ENCODE measurements around the gene EIF4H. TPM values are rescaled to one million over a fixed set of nuclear protein-coding genes. Genes with fewer than 3 reads are reported as not detected.
"Not testable (repeated sequence)": the region's sequence is repeated elsewhere in the genome, so short reads cannot be mapped to it uniquely, and the experiment has no call there.

Gene EIF4H
- total and polyA plus RNA-seq, 7 donors: 196 to 327 (median 263) TPM

- intact Hi-C loops (cut with DNase I): no loop called here
- ATAC-seq: no peak
- DNase-seq: no peak
Observed at GRCh38 chr7:74193054-74193453, 18.9 kb downstream of the EIF4H start.

GRCh38 chr7:74193913-74194312, 19.8 kb downstream of the EIF4H start:
- no peak overlapping the region for H3K4me3 ChIP-seq
- DNase-seq (no peak), ATAC-seq (no peak)
- no peaks in the 10 kb centered on the region for H3K27me3 ChIP-seq (ENCODE audit: insufficient read depth in 3 of 3, low read length in 2 of 3)
- TF ChIP-seq, protein P1, sequence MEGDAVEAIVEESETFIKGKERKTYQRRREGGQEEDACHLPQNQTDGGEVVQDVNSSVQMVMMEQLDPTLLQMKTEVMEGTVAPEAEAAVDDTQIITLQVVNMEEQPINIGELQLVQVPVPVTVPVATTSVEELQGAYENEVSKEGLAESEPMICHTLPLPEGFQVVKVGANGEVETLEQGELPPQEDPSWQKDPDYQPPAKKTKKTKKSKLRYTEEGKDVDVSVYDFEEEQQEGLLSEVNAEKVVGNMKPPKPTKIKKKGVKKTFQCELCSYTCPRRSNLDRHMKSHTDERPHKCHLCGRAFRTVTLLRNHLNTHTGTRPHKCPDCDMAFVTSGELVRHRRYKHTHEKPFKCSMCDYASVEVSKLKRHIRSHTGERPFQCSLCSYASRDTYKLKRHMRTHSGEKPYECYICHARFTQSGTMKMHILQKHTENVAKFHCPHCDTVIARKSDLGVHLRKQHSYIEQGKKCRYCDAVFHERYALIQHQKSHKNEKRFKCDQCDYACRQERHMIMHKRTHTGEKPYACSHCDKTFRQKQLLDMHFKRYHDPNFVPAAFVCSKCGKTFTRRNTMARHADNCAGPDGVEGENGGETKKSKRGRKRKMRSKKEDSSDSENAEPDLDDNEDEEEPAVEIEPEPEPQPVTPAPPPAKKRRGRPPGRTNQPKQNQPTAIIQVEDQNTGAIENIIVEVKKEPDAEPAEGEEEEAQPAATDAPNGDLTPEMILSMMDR (IDR thresholded peaks at IDR 0.05): no peak
- no peaks in the 10 kb centered on the region for H3K9me3 ChIP-seq
- no peak overlapping the region for H3K27ac ChIP-seq
- H3K36me3 ChIP-seq (ENCODE audit: insufficient read depth in 1 of 2, low read depth in 1 of 2): peaks cover 18 to 95% of the 10 kb centered on the region in 2 donors
- peaks cover 2% of the 10 kb centered on the region for H3K4me1 ChIP-seq
- intact Hi-C loops (cut with DNase I): no loop called here
- whole genome bisulfite sequencing, 3 donors: 90 to 94% (median 91%) methylated on average over 7 of the region's 7 CpGs

More at GRCh38 chr7:74193054-74193453, 18.9 kb downstream of the EIF4H start:
- Histone ChIP-seq H3K27me3 (ENCODE audit: insufficient read depth in 3 of 3, low read length in 2 of 3) (no peaks in the 10 kb centered on the region), H3K4me1 (peaks cover 10% of the 10 kb centered on the region), H3K27ac (no peak overlapping the region), H3K36me3 (ENCODE audit: insufficient read depth in 1 of 2, low read depth in 1 of 2) (peaks cover 19 to 96% of the 10 kb centered on the region in 2 donors), H3K9me3 (no peaks in the 10 kb centered on the region), H3K4me3 (no peak overlapping the region)
- 86 to 93% (median 93%) methylated on average over 8 of the region's 8 CpGs for WGBS, 3 donors
- TF ChIP-seq, protein P1 (IDR thresholded peaks at IDR 0.05): no peak

DNA sequence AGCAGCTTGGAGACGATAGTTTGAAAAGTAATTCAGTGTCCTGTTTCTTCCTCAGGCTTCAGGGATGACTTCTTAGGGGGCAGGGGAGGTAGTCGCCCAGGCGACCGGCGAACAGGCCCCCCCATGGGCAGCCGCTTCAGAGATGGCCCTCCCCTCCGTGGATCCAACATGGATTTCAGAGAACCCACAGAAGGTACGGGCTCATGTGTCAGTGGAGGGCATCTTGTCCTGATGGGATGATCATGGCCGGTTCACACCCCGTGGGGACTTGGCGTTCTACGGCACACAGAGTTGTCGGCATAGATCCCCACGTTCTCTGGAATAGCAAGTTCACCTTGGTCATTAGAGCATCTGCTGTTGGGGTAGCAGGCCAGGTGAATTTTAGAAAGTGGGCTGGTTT, 20.5 kb downstream of the EIF4H start:
- ATAC-seq (no peak), DNase-seq (peak in 1 of 2 donors; percentile 34)
- Histone ChIP-seq H3K4me1 (no peaks in the 10 kb centered on the region), H3K4me3 (no peak overlapping the region), H3K36me3 (ENCODE audit: insufficient read depth in 1 of 2, low read depth in 1 of 2) (peaks cover 12 to 94% of the 10 kb centered on the region in 2 donors), H3K27ac (no peak overlapping the region), H3K27me3 (ENCODE audit: insufficient read depth in 3 of 3, low read length in 2 of 3) (no peaks in the 10 kb centered on the region), H3K9me3 (no peaks in the 10 kb centered on the region)
- intact Hi-C loops (cut with DNase I): no loop called here
- WGBS, 3 donors: 90 to 91% (median 90%) methylated on average over 14 of the region's 14 CpGs
- TF ChIP-seq, protein P1 (IDR thresholded peaks at IDR 0.05): no peak

- H3K4me1 ChIP-seq; DNase-seq; H3K27ac ChIP-seq; H3K27me3 ChIP-seq (ENCODE audit: insufficient read depth in 3 of 3, low read length in 2 of 3); ATAC-seq; H3K4me3 ChIP-seq; H3K9me3 ChIP-seq; intact Hi-C loops (cut with DNase I): not testable (repeated sequence)
- peaks cover 9 to 88% of the 10 kb centered on the region in 2 donors for H3K36me3 ChIP-seq (ENCODE audit: insufficient read depth in 1 of 2, low read depth in 1 of 2)
- 80 to 85% (median 83%) methylated on average over 15 to 18 of the region's 23 CpGs for WGBS, 3 donors
Observed at GRCh38 chr7:74195139-74195860, 21.1 kb downstream of the EIF4H start.

GRCh38 chr7:74195968-74196654, 22.0 kb downstream of the EIF4H start:
- H3K9me3 ChIP-seq; H3K4me3 ChIP-seq; H3K4me1 ChIP-seq; ATAC-seq; H3K27ac ChIP-seq; H3K27me3 ChIP-seq (ENCODE audit: insufficient read depth in 3 of 3, low read length in 2 of 3); intact Hi-C loops (cut with DNase I): not testable (repeated sequence)
- H3K36me3 ChIP-seq (ENCODE audit: insufficient read depth in 1 of 2, low read depth in 1 of 2): peaks cover 8 to 80% of the 10 kb centered on the region in 2 donors
- peak in 1 of 2 donors; percentile 32 for DNase-seq
- WGBS, 3 donors: 85 to 93% (median 88%) methylated on average over 15 to 16 of the region's 19 CpGs
